Mucosa of rectum (tissue), 2 donors: Measurements from ENCODE around the gene TMEM72.
A peak's percentile ranks its signal among the peaks of the same experiment; 100 is the strongest.

Experiments
- H3K27ac ChIP-seq, 2 donors: one replicate each; pipeline ENCODE4 v1.7.0; 2013; ENCODE audit warnings: inconsistent platforms in 2 of 2, low read depth in 2 of 2, low read length in 2 of 2
- H3K27me3 ChIP-seq, 2 donors: one replicate each; pipeline ENCODE4 v1.7.0; 2013; ENCODE audit warnings: low read length in 2 of 2; ENCODE audit not compliant: control insufficient read depth in 2 of 2, insufficient read depth in 2 of 2
- H3K36me3 ChIP-seq, 2 donors: one replicate each; pipeline ENCODE4 v1.7.0; 2013; ENCODE audit warnings: low read length in 2 of 2; ENCODE audit not compliant: control insufficient read depth in 2 of 2, insufficient read depth in 2 of 2
- H3K4me1 ChIP-seq, 2 donors: one replicate each; pipeline ENCODE4 v1.7.0; 2013; ENCODE audit warnings: low read length in 2 of 2, mild to moderate bottlenecking in 1 of 2; ENCODE audit not compliant: control insufficient read depth in 2 of 2, insufficient read depth in 2 of 2
- H3K4me3 ChIP-seq, 2 donors: one replicate each; pipeline ENCODE4 v1.7.0; 2013; ENCODE audit warnings: low read length in 2 of 2
- H3K9ac ChIP-seq, 2 donors: one replicate each; pipeline ENCODE4 v1.7.0; 2013; ENCODE audit warnings: low read length in 2 of 2, low read depth in 1 of 2, mild to moderate bottlenecking in 1 of 2
- H3K9me3 ChIP-seq, 2 donors: one replicate each; pipeline ENCODE4 v1.7.0; 2013; ENCODE audit warnings: low read length in 2 of 2; ENCODE audit not compliant: control insufficient read depth in 2 of 2
- donor health status: healthy.
- donor health status: Normal muscosa, but diverticular disease.

TMEM72 gene

DNA sequence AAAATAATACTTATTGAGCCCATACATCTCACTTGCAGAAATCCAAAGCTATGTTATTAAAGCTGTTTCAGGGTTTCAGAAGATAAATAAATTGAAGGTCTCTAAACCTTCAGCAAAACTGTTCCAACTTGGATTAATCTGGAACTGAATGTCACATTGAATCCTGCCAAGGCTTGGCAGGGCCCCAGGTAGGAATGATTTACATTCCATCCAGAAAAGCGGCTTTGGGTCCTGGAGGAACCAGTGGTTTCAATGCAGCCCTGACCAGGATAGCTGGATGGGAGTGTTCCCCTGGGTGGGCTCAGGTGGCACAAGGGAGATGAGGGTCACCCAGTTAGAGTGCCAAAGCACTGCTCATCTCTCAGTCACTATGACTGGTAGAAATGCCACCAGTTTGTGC is 37.0 kb upstream of the TMEM72 start:
- Histone ChIP-seq H3K27me3 (peaks cover 0 to 3% of the 10 kb centered on the region in 2 donors), H3K4me1 (peaks cover 3 to 10% of the 10 kb centered on the region in 2 donors), H3K9me3 (no peaks in the 10 kb centered on the region), H3K9ac (no peak overlapping the region), H3K27ac (no peak overlapping the region), H3K4me3 (no peak overlapping the region), H3K36me3 (no peaks in the 10 kb centered on the region)

DNA sequence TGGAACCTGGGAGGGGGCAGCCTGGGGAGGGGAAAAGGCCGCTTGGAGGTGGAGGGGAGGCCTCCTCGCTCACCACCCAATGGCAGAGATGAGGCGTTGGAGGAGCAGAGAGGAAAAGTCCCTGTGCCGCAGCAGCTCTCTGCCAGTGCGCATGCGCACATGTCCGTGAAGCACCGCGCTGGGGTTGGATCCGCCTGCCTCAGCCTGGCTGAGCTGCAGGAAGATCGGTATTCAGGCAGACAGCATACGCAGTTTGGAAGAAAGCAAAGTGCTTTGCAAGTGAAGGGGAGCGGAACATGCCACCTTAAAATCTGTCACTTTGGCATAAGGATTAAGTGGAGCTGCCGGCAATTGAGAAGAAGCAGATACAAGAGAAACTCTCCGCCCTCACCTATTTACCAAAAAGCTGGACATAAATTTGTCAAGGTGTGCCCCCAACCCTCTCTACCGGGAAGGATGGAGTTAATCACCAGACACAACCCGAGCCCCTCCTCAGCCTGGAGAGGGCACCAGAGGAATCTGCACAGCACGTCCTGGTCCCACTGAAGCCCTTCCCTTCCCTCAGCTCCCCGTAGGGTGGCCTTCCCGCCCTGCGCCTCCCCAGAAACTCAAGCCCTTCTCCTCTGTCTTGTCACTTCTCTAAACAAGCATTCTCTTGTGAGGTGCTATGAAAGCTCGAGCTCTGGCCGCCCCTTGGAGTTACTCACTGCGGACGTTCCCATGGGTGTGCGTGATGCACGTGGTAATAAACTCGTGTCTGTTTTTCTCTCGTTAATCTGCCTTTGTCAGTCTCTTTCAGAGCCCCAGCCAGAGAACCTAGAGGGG is 32.2 kb upstream of the TMEM72 start:
- Histone ChIP-seq H3K9me3 (no peaks in the 10 kb centered on the region), H3K9ac (peak overlapping the region; percentile 59 to 66), H3K27ac (peak overlapping the region in 1 of 2 donors; percentile 9), H3K27me3 (peaks cover 0 to 1% of the 10 kb centered on the region in 2 donors), H3K4me1 (peaks cover 3 to 14% of the 10 kb centered on the region in 2 donors), H3K36me3 (no peaks in the 10 kb centered on the region), H3K4me3 (peak overlapping the region; percentile 62 to 76)

DNA sequence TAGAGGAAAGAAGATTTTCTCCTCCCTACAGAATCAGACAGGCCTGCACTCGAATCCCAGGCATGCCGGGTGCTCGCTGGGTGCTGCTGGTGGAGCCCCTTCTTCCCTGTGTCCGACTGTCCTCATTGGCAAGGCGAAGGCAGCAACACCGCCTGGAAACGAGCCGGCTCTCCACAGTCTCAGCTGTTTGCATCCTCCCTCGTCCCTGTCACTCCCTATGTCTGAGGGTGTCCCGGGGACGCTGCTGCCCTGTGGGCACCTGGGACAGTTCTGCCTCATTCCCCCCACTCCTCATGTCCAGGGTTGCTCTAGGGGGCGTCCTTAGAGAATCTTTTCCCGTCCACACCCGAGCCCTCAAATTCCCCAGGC is 31.6 kb upstream of the TMEM72 start:
- no peaks in the 10 kb centered on the region for H3K36me3 ChIP-seq
- peaks cover 0 to 1% of the 10 kb centered on the region in 2 donors for H3K27me3 ChIP-seq
- no peak overlapping the region for H3K27ac ChIP-seq
- peak overlapping the region; percentile 59 to 66 for H3K9ac ChIP-seq
- H3K4me1 ChIP-seq, result peaks cover 3 to 14% of the 10 kb centered on the region in 2 donors
- H3K4me3 ChIP-seq, result peak overlapping the region; percentile 62 to 76
- H3K9me3 ChIP-seq, result no peaks in the 10 kb centered on the region

GRCh38 chr10:44880090-44880715 is 30.9 kb upstream of the TMEM72 start:
- no peaks in the 10 kb centered on the region for H3K36me3 ChIP-seq
- no peak overlapping the region for H3K27ac ChIP-seq
- H3K9me3 ChIP-seq, result no peaks in the 10 kb centered on the region
- H3K4me1 ChIP-seq, result peaks cover 3 to 12% of the 10 kb centered on the region in 2 donors
- no peak overlapping the region for H3K9ac ChIP-seq
- H3K27me3 ChIP-seq, result peaks cover 0 to 1% of the 10 kb centered on the region in 2 donors
- no peak overlapping the region for H3K4me3 ChIP-seq

GRCh38 chr10:44881649-44882048 is 29.5 kb upstream of the TMEM72 start:
- H3K36me3 ChIP-seq, result no peaks in the 10 kb centered on the region
- no peak overlapping the region for H3K27ac ChIP-seq
- no peak overlapping the region for H3K9ac ChIP-seq
- no peaks in the 10 kb centered on the region for H3K9me3 ChIP-seq
- H3K4me1 ChIP-seq, result peaks cover 3 to 12% of the 10 kb centered on the region in 2 donors
- H3K4me3 ChIP-seq, result no peak overlapping the region
- H3K27me3 ChIP-seq, result peaks cover 0 to 1% of the 10 kb centered on the region in 2 donors

DNA sequence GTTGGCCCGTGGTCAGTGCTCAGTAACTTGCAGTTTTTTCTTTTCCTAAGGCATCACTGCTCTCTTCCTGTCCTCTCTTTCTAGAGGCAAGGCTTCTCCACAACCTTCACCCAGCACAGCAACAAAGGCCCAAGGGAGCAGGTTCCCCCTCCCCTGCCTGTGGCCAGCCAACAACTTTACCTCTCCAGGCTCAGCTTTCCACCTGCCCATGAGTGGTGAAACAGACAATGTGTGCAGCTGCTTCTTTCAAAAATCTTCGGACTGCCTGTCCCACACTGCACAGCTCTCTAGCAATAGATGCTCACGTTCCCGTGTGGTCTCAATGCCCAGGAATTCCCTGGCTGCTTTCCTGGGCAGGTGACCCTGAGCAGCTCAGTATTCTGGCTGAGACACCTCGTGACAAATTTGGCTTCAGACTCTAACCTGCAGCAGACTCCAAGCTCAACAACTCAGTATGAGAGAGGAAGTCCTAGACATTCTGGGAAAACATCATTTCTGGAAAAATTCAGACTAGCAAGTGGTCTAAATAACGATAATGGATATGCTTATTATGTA is 28.9 kb upstream of the TMEM72 start:
- Histone ChIP-seq H3K27me3 (peaks cover 0 to 1% of the 10 kb centered on the region in 2 donors), H3K9ac (no peak overlapping the region), H3K4me3 (no peak overlapping the region), H3K4me1 (peaks cover 3 to 12% of the 10 kb centered on the region in 2 donors), H3K36me3 (no peaks in the 10 kb centered on the region), H3K9me3 (no peaks in the 10 kb centered on the region), H3K27ac (no peak overlapping the region)

- Histone ChIP-seq H3K27ac (no peak overlapping the region), H3K9ac (no peak overlapping the region), H3K27me3 (peaks cover 0 to 1% of the 10 kb centered on the region in 2 donors), H3K9me3 (no peaks in the 10 kb centered on the region), H3K36me3 (no peaks in the 10 kb centered on the region), H3K4me1 (peaks cover 6 to 15% of the 10 kb centered on the region in 2 donors), H3K4me3 (no peak overlapping the region)
Observed at GRCh38 chr10:44883593-44884331, 27.4 kb upstream of the TMEM72 start.

DNA sequence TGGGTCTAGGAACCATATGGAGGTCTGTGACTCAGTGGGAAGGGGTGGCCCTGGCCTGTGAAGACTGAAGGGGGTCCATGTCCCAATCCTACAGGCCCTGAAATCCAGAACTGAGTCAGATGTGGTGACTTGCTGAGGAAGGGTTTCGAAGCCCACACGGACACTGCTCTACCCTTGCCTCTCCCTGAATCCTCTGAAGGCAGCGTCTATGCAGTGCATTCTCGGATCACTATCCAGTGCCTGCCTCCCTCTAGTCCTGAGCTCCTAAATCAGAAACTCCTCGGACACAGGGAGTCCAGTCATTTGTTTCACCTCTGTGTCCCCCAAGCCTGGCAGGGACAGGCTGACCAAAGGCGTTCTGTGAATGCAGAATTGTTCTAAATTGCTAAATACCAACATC is 25.4 kb upstream of the TMEM72 start:
- Histone ChIP-seq H3K27ac (no peak overlapping the region), H3K4me3 (no peak overlapping the region), H3K4me1 (peaks cover 22 to 26% of the 10 kb centered on the region in 2 donors), H3K9ac (no peak overlapping the region), H3K9me3 (no peaks in the 10 kb centered on the region), H3K36me3 (no peaks in the 10 kb centered on the region), H3K27me3 (no peaks in the 10 kb centered on the region)

GRCh38 chr10:44886966-44887365 is 24.2 kb upstream of the TMEM72 start:
- no peak overlapping the region for H3K27ac ChIP-seq
- no peak overlapping the region for H3K4me3 ChIP-seq
- H3K36me3 ChIP-seq, result no peaks in the 10 kb centered on the region
- H3K9me3 ChIP-seq, result no peaks in the 10 kb centered on the region
- H3K27me3 ChIP-seq, result no peaks in the 10 kb centered on the region
- H3K4me1 ChIP-seq, result peaks cover 27 to 39% of the 10 kb centered on the region in 2 donors
- no peak overlapping the region for H3K9ac ChIP-seq
